ENCODE measurements around the gene KCTD21. TPM values are rescaled to one million over a fixed set of nuclear protein-coding genes. Genes with fewer than 3 reads are reported as not detected.

Gene KCTD21
- total RNA-seq (2022; extraction: Qiagen RNA extraction) = 7.2 to 8.8 TPM (median 7.7 TPM) in 5 replicates

GRCh38 chr11:78188286-78189173 lies at the start of gene KCTD21, which contains the start of gene USP35:
Gene KCTD21, minus strand, starts transcription at chr11:78188626. Its CDS starts 14,072 bp downstream, at chr11:78174554.
Gene USP35, plus strand, starts transcription at chr11:78188919. Its CDS starts 7,327 bp downstream, at chr11:78196246.

GRCh38 chr11:78139422-78140391 lies 48.7 kb downstream of the KCTD21 start, which contains the start of gene ALG8:
Gene ALG8, minus strand, starts transcription at chr11:78139626. Its CDS starts 38 bp downstream, at chr11:78139588.

Other genes starting within 250 kb of the KCTD21 start
- 15.0 to 21.8 TPM (median 19.2 TPM) in 5 replicates for gene INTS4, start 194.0 kb downstream of the KCTD21 start, total RNA-seq (2022; extraction: Qiagen RNA extraction)
- 1.4 to 2.1 TPM (median 1.6 TPM) in 5 replicates for gene KCTD14, start 165.3 kb downstream of the KCTD21 start, total RNA-seq (2022; extraction: Qiagen RNA extraction)
- gene THRSP, start 124.8 kb downstream of the KCTD21 start, total RNA-seq (2022; extraction: Qiagen RNA extraction) = not detected in 5 replicates
- 244 to 268 TPM (median 248 TPM) in 5 replicates for gene NDUFC2, start 108.8 kb downstream of the KCTD21 start, total RNA-seq (2022; extraction: Qiagen RNA extraction)
- gene ALG8, start 49.0 kb downstream of the KCTD21 start, total RNA-seq (2022; extraction: Qiagen RNA extraction) = 54.0 to 65.6 TPM (median 63.0 TPM) in 5 replicates
- gene USP35, start 293 bp upstream of the KCTD21 start, total RNA-seq (2022; extraction: Qiagen RNA extraction) = 6.7 to 9.2 TPM (median 8.3 TPM) in 5 replicates
- gene GAB2, start 229.2 kb upstream of the KCTD21 start, total RNA-seq (2022; extraction: Qiagen RNA extraction) = 3.9 to 5.9 TPM (median 5.0 TPM) in 5 replicates

All from A549 treated with Mapracorat at 1 μM for 4 hours (cell line).